Dermis microvascular lymphatic vessel endothelial cell (primary cell): ENCODE results near the gene MDP1. TPM values are rescaled to one million over a fixed set of nuclear protein-coding genes. Genes with fewer than 3 reads are reported as not detected.
A peak's percentile ranks its signal among the peaks of the same experiment; 100 is the strongest.

Experiments
- DNase-seq, 2 donors: peaks; one replicate each; pipeline versions ENCODE4 v3.0.0 to v3.0.0-alpha.2; 2010; ENCODE audit warnings: low read depth in 2 of 2
- total RNA-seq: library from RNA; depleted of rRNA; stranded (reverse); fragments of >200 nt; gene quantifications from 2 replicates; pipeline ENCODE4 v1.2.1, GENCODE V29; 2014

MDP1 gene
- total RNA-seq, 1 donor from 2014 or later: 10.0 TPM

- no peak for DNase-seq
Observed at GRCh38 chr14:24182110-24182882, 33.6 kb downstream of the MDP1 start.

- DNase-seq: no peak
Observed at GRCh38 chr14:24181371-24182077, 34.3 kb downstream of the MDP1 start.

- DNase-seq: peak in 1 of 2 donors; percentile 65
Observed at GRCh38 chr14:24179961-24180796, 35.7 kb downstream of the MDP1 start.

- no peak for DNase-seq
Observed at GRCh38 chr14:24179294-24179960, 36.4 kb downstream of the MDP1 start.

- DNase-seq: no peak
Observed at GRCh38 chr14:24178399-24179178, 37.3 kb downstream of the MDP1 start.

- no peak for DNase-seq
Observed at GRCh38 chr14:24177891-24178290, 38.0 kb downstream of the MDP1 start.

GRCh38 chr14:24177041-24177825 lies 38.6 kb downstream of the MDP1 start:
- DNase-seq: no peak

- no peak for DNase-seq
Observed at GRCh38 chr14:24176599-24176998, 39.3 kb downstream of the MDP1 start.

- DNase-seq: no peak
Observed at GRCh38 chr14:24172871-24173281, 43.0 kb downstream of the MDP1 start.

- no peak for DNase-seq
Observed at GRCh38 chr14:24172261-24172860, 43.5 kb downstream of the MDP1 start.

- DNase-seq: peak in 1 of 2 donors; percentile 94
Observed at GRCh38 chr14:24171422-24172260, 44.2 kb downstream of the MDP1 start, which contains the start of gene REC8. REC8 (plus strand) TSS chr14:24172080; CDS start chr14:24172553, 473 bp downstream.

- no peak for DNase-seq
Observed at GRCh38 chr14:24167469-24168114, 48.3 kb downstream of the MDP1 start.

GRCh38 chr14:24165785-24166184 lies 50.1 kb downstream of the MDP1 start:
- no peak for DNase-seq

- DNase-seq: no peak
Observed at GRCh38 chr14:24164518-24164991, 51.3 kb downstream of the MDP1 start.
